HG02970 (cell line): ENCODE data around the gene ACKR2.

Experiments
- ATAC-seq: cut with Tn5 transposase; IDR thresholded peaks from one replicate; pipeline ENCODE4 v1.9.1; 2021; ENCODE audit warnings: mild to moderate bottlenecking, moderate library complexity, moderate number of reproducible peaks; ENCODE audit not compliant: unreplicated experiment, low FRiP score

ACKR2 gene, protein sequence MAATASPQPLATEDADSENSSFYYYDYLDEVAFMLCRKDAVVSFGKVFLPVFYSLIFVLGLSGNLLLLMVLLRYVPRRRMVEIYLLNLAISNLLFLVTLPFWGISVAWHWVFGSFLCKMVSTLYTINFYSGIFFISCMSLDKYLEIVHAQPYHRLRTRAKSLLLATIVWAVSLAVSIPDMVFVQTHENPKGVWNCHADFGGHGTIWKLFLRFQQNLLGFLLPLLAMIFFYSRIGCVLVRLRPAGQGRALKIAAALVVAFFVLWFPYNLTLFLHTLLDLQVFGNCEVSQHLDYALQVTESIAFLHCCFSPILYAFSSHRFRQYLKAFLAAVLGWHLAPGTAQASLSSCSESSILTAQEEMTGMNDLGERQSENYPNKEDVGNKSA

DNA sequence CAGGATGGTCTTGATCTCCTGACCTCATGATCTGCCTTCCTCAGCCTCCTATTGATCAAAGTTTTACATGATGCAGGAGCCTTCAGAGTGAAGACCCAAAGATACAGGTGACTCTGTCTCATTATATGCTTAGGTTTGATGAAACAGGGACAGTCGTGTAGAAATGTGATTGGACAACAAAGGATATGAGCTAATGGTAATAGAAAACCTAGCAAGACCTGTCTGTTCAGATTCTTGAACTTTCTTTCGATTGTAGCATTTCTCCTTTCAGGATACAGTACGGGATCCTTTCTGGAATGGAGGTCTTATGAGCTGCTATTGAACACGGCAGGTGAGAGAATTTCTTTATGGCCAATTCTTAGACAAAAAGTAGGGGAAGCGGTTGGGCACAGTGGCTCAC is at the start of gene ACKR2:
Gene ACKR2, plus strand, starts transcription at position 244 of the 400 bp plus-strand sequence. CDS start 55,058 bp downstream, outside the sequence.
- ATAC-seq, result no peak

DNA sequence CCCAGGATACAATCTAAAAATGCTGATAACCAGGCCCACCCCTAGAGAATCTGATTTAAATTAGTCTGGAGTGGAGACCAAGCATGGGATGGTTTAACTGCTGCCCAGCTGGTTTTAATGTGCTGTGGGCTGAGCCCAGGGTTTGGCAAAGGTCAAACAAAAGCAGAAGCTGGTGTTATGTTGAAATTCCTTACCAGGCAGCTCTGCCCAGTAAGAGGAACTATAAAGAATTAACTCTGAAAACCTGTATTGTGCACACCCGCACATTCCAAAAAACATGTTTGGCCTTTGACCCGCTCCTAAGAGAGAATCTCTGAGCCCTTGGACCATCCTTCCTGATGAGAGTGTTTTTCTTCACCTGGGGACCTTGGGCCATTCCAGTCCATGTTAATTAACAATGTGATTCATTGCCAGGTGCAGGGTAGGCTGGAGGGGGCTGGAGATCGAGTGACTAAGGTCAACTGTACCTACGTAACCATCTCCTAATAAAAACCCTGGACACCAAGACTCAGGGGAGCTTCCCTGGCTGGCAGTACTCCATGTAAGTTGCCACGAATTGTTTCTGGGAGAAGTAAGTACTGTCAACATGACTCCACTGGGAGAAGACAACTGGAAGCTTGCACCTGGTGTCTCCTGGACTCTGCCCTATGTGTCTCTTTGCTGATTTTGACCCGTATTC is 47.1 kb upstream of the ACKR2 start:
- no peak for ATAC-seq

DNA sequence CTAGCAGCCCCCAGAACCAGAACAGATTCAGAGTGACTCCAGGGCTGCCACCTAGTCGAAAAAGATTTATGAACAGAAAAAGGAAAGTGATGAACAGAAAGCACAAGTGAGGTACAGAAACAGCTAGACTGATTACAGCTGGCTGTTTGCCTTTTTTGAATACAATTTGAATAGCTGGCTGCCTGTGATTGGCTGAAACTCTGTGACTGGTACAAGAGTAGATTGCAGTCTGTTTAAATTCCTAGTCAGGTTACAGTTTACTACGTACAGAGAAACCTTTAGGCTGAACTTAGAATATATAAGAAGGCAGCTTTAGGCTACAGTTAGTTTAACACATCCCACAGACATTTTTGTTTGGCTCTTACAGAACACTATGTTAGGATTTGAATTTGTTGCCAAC is 46.2 kb upstream of the ACKR2 start:
- no peak for ATAC-seq

DNA sequence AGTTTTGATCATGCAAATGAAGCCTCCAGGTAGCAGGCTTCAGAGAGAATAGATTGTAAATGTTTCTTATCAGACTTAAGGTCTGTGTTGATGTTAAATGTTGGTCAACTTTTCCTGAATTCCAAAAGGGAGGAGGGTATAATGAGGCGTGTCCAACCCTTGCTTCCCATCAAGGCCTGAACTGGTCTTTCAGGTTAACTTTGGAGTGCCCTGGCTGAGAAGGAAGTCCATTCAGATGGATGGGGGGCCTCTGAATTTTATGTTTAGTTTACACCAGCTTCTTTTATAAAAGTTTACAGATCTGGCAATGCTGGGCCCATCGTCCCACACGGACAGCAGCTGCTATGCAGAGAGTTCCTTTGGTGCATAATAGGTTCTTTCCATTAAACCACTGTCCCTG is 45.1 kb upstream of the ACKR2 start:
- ATAC-seq, result no peak

DNA sequence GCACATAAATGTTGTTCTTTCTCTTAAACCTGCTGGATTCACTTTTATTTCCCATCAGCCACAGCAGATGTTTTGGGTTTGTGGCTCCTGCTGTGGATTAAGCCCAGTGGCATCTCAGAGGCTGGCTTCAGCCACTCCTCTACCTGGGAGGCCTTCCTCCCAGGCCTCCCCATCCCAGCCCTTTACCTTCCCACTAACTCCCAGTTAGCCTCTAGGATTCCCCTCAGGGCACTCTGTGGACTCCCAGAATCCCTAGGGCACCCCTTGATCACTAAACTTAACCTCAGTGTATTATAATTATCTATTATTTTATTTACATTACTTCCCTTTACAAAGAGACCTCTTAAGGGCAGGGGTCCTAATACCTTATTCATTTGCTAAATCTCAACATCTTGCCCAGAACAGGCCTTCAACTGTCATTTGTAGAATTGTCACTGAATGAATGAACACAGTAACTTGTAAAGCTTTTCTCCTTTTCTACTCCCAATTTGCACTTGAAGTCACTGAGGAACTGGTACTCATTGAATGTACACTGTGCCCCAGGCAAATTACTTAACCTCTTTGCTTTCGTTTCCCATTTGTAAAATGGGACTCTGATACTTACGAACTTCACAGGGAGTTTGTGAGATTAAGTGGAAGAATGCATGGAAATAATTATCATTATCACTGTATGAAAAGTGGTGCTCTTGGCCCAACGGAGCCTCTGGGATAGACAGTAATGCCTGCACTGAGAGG is 44.5 kb upstream of the ACKR2 start:
- ATAC-seq, result no peak

DNA sequence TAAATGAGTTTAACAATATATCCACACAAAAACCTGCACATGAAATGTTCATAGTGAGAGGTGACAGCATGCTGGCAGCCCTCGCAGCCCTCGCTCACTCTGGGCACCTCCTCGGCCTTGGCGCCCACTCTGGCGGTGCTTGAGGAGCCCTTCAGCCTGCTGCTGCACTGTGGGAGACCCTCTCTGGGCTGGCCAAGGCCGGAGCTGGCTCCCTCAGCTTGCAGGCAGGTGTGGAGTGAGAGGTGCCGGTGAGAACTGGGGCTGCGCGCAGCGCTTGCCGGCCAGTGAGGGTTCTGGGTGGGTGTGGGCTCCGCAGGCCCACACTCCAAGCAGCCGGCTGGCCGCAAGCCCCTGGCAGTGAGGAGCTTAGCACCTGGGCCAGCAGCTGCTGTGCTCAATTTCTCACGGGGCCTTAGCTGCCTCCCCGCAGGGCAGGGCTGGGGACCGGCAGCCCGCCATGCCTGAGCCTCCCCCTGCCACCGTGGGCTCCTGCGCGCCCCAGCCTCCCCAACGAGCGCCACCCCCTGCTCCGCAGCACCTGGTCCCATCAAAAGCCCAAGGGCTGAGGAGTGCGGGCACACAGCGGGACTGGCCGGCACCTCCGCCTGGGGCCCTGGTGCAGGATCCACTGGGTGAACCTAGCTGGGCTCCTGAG is 39.6 kb upstream of the ACKR2 start:
- no peak for ATAC-seq

DNA sequence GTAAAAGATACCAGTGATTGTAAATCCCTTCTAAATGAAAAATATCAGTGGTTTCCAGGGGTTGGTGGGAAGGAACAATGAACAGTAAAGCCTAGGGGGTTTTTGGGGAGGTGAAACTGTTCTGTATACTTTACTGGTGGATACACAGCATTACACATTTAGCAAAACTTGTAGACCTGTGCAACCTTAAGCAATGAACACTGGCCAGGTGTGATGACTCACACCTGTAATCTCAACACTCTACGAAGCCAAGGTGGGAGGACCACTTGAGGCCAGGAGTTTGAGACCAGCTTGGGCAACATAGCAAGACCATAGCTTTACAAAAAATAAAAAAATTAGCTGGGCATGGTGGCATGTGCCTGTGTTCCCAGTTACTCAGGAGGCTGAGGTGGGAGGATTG is 38.0 kb upstream of the ACKR2 start:
- no peak for ATAC-seq

DNA sequence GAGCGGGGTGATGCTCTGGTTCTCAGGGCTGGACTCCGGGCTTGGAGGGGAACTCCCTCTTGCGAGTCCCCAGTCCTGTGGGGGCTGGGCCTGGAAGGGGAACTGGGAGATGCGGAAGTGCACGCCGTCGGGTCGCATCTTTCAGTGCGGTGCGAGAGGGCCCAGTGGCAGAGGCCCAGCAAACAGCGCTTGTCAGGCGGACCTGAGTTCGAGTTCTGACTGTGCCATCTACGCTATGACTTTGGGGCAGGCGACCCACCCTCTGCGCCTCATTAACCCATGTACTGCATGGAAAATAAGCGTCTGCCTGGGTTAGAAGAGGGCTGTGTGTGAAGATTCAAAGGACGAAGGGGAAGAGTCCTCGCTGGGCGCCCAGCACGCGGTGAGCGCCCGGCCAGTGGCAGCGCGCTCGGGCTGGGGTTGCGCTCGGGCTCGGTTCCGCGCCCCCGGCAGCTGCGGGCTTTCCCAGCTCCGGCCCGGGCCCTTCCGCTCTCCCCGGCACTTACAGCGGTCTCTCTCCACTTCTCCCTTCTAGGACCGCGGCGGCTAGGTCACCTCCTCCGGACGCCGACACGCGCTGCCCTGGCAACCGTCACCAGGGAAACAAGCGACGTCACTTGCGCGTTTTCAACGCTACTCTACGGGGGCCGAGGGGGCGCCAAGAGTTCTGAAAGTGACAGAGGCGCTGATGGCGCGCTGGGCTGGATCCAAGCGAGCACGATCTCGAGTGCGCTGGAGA is 36.4 kb upstream of the ACKR2 start, which contains the start of gene CCDC13:
Gene CCDC13, minus strand, starts transcription at position 584 of the 739 bp plus-strand sequence. CDS start 14,908 bp downstream, outside the sequence.
- peak; percentile 97 for ATAC-seq

DNA sequence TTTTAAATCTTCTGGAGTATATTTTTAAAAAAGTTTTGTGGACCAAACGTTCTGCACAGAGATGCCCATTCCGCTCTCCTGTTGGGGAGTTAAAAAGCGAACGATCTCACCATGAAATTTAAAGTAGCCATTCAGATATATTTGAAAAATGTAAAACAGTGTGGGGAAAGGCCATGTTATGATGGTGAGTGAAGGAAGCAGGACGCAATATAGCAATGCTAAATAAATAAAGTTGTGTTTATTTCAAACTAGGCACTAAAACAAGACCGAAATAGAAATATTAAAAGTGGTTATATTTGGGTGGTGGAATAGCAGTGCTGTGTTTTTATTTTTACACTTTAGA is 35.9 kb upstream of the ACKR2 start:
- no peak for ATAC-seq

DNA sequence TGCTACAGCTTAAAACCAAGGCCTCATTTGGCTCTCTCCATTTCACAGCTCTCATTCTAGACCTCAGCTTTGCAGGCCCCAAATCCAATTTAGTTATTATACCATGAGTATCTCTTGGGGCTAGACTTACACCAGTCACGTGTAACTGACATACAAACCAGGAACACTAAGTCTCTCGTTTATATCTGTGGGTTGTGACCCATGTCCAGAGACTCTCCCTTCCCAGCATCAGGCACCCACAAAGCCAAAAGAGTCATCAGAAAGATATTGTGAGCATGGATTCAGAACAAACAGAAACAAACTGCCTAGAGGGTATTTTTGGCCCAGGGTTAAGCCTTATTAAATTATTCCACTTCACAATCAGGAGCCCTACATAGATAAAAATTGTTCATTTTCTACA is 30.6 kb upstream of the ACKR2 start:
- no peak for ATAC-seq

DNA sequence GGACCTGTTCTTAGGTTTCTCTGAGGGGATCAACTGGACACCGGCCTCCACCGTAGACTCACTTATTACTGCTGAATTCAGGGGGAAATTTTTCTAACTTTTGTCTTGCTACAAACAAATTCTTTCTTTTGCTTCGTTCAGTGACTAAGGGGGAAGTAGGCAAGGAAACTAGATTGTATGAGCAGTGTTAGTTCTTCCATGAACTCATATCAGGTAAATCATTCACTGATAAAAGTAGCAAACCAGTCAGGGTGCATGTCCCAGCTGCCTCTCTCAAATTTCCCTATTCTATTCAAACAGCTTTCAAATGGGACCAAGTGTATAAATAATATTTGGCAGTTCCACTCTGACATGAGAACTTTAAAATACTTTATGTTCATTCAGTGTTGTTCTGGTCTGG is 28.8 kb upstream of the ACKR2 start:
- ATAC-seq, result no peak

DNA sequence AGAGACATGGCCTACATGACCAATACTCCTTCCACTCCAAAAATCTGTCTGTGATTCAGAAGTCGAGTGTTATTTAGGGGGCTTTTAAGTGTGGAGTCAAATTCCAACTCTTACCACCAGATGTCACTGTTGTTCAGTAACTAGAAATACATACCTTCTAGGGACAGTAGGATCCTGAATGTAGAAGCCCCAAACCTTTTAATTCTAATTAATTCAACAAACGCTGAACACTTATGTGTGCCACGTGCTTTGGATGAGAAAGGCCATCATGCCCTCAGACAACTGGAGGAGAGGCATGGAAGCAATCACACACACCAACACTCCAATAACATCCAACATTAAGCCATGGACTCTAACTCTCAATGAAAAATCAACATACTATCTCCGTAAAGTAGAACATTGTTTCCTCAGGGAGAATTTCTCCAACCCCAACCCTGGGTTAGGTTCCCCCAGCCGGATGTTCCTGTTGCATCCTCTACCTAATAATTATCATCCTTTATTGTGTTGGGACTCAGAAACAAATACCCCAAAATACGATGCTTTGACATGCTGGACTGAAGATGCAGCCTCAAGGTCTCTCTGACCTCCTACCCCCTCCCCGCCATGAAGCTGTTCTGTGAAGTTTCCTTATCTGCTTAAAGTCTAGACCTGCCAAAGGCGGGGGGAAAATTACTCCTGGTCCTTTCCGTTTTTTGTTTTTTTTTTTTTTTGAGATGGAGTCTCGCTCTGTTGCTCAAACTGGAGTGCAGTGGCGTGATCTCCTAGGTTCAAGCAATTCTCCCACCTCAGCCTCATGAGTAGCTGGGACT is 28.1 kb upstream of the ACKR2 start:
- no peak for ATAC-seq

DNA sequence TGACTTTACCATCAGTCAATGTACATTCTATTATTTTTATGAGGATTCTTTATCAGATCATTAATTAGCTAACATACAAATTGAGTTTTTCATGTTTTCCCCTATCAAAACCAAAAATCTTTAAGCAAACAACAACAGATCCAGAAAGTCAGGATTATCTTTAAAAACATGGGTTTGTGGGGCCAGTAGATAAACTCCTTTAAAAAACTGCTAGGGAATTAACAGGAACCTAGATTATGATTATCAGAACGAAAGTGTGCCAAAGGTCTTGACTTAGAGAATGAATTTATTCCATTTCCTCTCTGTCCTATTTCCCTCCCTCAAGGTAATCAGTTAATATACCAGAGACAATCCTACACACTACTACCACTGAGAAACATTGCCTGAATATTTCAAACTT is 23.0 kb upstream of the ACKR2 start:
- no peak for ATAC-seq

DNA sequence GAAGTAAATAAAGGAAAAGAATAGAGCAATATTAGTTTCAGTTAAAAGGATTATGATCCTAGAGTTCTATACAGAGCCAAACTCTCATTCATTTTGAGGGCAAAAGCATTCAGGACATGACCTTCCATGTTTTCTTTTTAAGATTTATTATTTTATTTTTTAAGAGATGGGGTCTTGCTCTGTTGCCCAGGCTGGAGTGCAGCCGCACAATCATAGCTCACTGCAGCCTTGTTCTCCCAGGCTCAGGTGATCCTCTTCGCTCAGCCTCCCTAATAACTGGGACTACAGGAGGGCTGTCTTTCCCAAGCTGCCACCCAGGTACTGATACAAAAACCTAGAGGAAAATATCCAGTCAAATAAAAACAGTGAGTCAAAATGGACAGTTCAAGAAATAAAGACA is 22.6 kb upstream of the ACKR2 start:
- no peak for ATAC-seq

DNA sequence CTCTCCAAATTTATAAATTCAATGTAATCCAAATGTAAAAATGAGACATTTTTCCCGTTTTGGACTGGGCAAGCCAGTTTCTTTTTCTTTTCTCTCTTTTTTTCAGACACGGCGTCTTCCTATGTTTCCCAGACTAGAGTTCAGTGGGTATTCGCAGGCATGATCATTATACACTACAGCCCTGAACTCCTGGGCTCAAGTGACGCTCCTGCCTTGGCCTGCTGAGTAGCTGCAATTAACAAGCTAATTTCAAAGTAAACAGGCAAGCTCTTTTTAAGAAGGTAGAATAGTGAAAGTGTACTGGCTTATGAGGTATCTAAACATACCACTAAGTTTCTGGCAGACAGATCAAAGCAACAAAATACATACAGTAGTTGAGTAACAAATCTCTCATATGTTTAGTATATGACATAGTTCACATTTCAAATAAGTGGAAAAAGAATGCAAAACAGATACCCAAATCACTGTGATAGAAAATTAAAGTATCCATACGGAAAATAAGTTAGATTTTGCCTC is 18.5 kb upstream of the ACKR2 start:
- ATAC-seq, result no peak

DNA sequence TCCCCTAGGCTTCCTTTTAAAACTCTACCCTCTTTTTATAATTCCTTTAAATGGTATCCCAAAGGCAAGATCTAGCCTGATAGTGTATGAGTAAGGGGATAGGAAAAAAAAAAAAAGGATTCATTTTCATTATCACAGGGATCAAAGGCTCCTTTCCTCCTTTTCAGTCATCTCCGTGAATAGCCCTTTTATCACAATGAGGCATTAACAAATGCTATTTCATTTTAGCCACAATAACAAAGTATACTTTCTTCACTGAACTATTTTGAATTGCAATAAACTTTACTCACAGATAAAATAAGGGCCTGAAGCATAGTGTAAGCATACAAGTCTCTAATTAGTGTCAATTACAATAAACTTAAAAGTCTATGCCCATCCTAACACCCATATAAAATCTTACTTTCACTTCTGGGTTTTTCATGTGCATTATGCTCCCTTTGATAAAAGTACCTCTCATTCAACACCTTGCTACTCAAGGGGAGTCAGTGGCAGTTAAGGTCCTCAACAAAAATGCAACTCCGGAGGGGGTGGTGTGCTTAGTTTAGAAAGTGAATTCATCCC is 13.5 kb upstream of the ACKR2 start:
- ATAC-seq, result no peak

DNA sequence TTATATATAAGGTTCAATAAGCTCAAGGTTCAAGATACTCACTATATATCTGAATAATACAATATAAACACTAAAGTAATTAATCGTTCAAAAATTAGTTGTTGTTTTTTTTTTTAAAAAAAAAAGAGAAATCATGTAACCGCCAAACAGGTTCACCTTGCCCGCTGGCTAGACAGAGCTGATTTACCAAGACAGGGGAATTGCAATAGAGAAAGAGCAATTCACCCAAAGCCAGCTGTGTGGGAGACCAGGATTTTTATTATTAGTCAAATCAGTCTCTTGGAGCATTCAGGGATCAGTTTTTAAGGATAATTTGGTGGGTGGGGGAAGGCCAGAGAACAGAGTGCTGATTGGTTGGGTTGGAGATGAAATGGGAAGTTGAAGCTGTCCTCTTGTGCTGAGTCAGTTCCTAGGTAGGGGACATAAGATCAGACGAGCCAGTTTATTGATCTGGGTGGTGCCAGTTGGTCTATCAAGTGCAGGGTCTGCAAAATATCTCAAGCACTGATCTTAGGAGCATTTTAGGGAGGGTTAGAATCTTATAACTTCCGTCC is 12.8 kb upstream of the ACKR2 start:
- no peak for ATAC-seq

DNA sequence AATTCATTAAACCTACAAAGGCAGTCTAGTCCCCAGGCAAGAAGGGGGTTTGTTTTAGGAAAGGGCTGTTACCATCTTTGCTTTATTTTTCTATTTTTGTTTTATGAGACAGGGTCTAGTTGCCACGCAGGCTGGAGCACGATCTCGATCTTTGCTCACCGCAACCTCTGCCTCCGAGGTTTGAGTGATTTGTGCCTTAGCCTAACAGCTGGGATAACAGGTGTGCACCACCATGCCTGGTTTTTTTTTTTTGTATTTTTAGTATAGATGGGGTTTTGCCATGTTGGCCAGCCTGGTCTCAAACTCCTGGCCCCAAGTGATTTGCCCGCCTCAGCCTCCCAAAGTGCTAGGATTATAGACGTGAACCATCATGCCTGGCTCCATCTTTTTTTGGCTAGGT is 9.9 kb upstream of the ACKR2 start:
- ATAC-seq, result no peak

DNA sequence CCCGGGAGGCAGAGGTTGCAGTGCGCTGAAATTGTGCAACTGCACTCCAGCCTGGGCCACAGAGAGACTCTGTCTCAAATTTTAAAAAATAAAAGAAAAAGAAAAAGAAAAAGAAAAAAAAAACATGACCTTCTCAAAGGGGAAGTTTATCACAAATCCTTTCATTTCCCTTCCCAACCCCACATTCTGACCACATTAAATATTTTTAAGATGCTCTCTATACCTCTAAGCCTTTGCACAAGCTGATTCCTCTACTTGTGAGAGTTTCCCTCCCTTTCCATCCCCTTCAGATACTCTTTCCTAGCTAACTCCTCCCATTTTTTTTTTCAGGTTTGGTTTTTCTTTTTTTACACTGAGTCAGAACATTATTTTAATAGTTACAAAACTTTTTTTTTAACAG is 9.0 kb upstream of the ACKR2 start:
- ATAC-seq, result no peak
